Parathyroid adenoma (tissue), 2 donors: ENCODE measurements around the gene TAS2R43.
"Not testable (repeated sequence)": the region's sequence is repeated elsewhere in the genome, so short reads cannot be mapped to it uniquely, and the experiment has no call there.

Experiments
- H2AFZ ChIP-seq: fragments of 300-600 bp; sonication (generic); one replicate; pipeline ENCODE4 v1.7.0; 2017; ENCODE audit warnings: antibody characterized with exemption, mild to moderate bottlenecking
- H3K27ac ChIP-seq: fragments of 300-600 bp; sonication (generic); one replicate; pipeline ENCODE4 v1.7.0; 2017
- H3K27me3 ChIP-seq: fragments of 300-600 bp; sonication (generic); one replicate; pipeline ENCODE4 v1.7.0; 2017; ENCODE audit warnings: low read length; ENCODE audit not compliant: control insufficient read depth, insufficient read depth
- H3K36me3 ChIP-seq: fragments of 300-600 bp; sonication (generic); one replicate; pipeline ENCODE4 v1.7.0; 2017; ENCODE audit warnings: low read length; ENCODE audit not compliant: control insufficient read depth, insufficient read depth
- H3K4me1 ChIP-seq: fragments of 300-600 bp; sonication (generic); one replicate; pipeline ENCODE4 v1.7.0; 2017; ENCODE audit warnings: control low read depth
- H3K4me2 ChIP-seq: fragments of 300-600 bp; sonication (generic); one replicate; pipeline ENCODE4 v1.7.0; 2017; ENCODE audit warnings: low read length
- H3K4me3 ChIP-seq: fragments of 300-600 bp; sonication (generic); one replicate; pipeline ENCODE4 v1.7.0; 2017; ENCODE audit warnings: low read depth, low read length
- H3K79me2 ChIP-seq: fragments of 300-600 bp; sonication (generic); one replicate; pipeline ENCODE4 v1.7.0; 2017; ENCODE audit warnings: control low read depth
- H3K9ac ChIP-seq: fragments of 300-600 bp; sonication (generic); one replicate; pipeline ENCODE4 v1.7.0; 2017; ENCODE audit warnings: mild to moderate bottlenecking
- H3K9me3 ChIP-seq: fragments of 300-600 bp; sonication (generic); one replicate; pipeline ENCODE4 v1.7.0; 2017; ENCODE audit warnings: low read length; ENCODE audit not compliant: control insufficient read depth
- CTCF ChIP-seq: fragments of 300-600 bp; sonication (generic); IDR thresholded peaks from one replicate; pipeline ENCODE4 v1.7.0; 2017; ENCODE audit warnings: antibody characterized with exemption, mild to moderate bottlenecking
- donor health status: primary hyperparathyroidism.

Gene TAS2R43

DNA sequence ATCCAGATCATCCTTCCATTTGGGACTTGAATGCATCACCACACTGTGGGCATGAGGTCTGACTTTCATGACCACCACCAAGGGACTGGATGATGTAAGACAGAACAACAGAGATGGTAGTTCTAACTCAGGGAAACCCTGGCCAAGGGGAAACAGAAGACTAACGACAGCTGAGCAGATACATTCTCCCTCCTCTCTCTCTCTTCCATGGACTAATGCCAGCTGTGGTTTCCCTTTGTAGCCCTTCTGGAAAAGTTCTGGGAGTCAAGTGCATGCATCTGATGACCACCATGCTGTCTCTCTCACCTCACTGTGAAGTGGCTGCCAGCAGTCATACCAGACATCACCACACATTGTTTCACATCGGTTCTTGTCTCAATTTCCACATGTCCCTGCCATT is 38.9 kb upstream of the TAS2R43 start:
- Histone ChIP-seq H3K4me2 (no peak overlapping the region), H3K36me3 (no peaks in the 10 kb centered on the region), H3K27ac (no peak overlapping the region), H3K79me2 (peaks cover 17% of the 10 kb centered on the region), H3K4me3 (no peak overlapping the region), H3K9me3 (no peaks in the 10 kb centered on the region), H3K27me3 (no peaks in the 10 kb centered on the region), H3K4me1 (no peaks in the 10 kb centered on the region), H2AFZ (no peak overlapping the region), H3K9ac (no peak overlapping the region)
- no peak for TF ChIP-seq CTCF

GRCh38 chr12:11130382-11130781 is 38.3 kb upstream of the TAS2R43 start:
- Histone ChIP-seq H3K36me3 (no peaks in the 10 kb centered on the region), H2AFZ (no peak overlapping the region), H3K9me3 (no peaks in the 10 kb centered on the region), H3K27ac (no peak overlapping the region), H3K27me3 (no peaks in the 10 kb centered on the region), H3K79me2 (peaks cover 17% of the 10 kb centered on the region), H3K4me1 (no peaks in the 10 kb centered on the region), H3K4me3 (no peak overlapping the region), H3K9ac (no peak overlapping the region), H3K4me2 (no peak overlapping the region)
- no peak for TF ChIP-seq CTCF

DNA sequence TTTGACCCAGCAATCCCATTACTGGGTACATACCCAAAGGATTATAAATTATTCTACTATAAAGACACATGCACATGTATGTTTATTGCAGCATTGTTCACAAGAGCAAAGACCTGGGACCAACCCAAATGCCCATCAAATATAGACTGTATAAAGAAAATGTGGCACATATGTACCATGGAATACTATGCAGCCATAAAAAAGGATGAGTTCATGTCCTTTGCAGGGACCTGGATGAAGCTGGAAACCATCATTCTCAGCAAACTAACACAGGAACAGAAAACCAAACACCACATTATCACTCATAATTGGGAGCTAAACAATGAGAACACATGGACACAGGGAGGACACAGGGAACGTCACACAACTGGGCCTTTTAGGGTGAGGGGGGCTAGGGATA is 22.0 kb upstream of the TAS2R43 start:
- not testable (repeated sequence) for H3K27me3 ChIP-seq, H3K27ac ChIP-seq, H3K9ac ChIP-seq, H3K36me3 ChIP-seq, H2AFZ ChIP-seq, H3K9me3 ChIP-seq, H3K4me2 ChIP-seq, H3K4me1 ChIP-seq, H3K4me3 ChIP-seq
- H3K79me2 ChIP-seq, result peaks cover 56% of the 10 kb centered on the region

GRCh38 chr12:11111213-11111612 is 19.1 kb upstream of the TAS2R43 start:
- not testable (repeated sequence) for H3K9me3 ChIP-seq, H3K9ac ChIP-seq, H3K27me3 ChIP-seq, H2AFZ ChIP-seq, H3K36me3 ChIP-seq, H3K4me3 ChIP-seq, H3K4me1 ChIP-seq, H3K27ac ChIP-seq, H3K4me2 ChIP-seq
- H3K79me2 ChIP-seq, result peaks cover 48% of the 10 kb centered on the region

GRCh38 chr12:11108862-11109261 is 16.7 kb upstream of the TAS2R43 start:
- Histone ChIP-seq H3K27me3 (no peaks in the 10 kb centered on the region), H3K4me3 (no peak overlapping the region), H3K27ac (no peak overlapping the region), H3K9me3 (no peaks in the 10 kb centered on the region), H2AFZ (no peak overlapping the region), H3K4me2 (no peak overlapping the region), H3K79me2 (peaks cover 37% of the 10 kb centered on the region), H3K9ac (no peak overlapping the region), H3K36me3 (no peaks in the 10 kb centered on the region), H3K4me1 (no peaks in the 10 kb centered on the region)
- TF ChIP-seq CTCF, result no peak

GRCh38 chr12:11107719-11108118 is 15.6 kb upstream of the TAS2R43 start:
- Histone ChIP-seq H3K4me2 (no peak overlapping the region), H3K9me3 (no peaks in the 10 kb centered on the region), H3K9ac (no peak overlapping the region), H3K27ac (no peak overlapping the region), H3K4me1 (no peaks in the 10 kb centered on the region), H3K27me3 (no peaks in the 10 kb centered on the region), H2AFZ (no peak overlapping the region), H3K36me3 (no peaks in the 10 kb centered on the region), H3K4me3 (no peak overlapping the region), H3K79me2 (peaks cover 33% of the 10 kb centered on the region)
- TF ChIP-seq CTCF, result no peak
